GM11168 (cell line): ENCODE data around the gene SIGLEC1.

Source experiments
- in situ Hi-C: fragments of 300-500 bp; cut with MboI; formaldehyde crosslinking; loops from one replicate; pipeline ENCODE4 v1.12.0; 2022; ENCODE audit warnings: low sequenced_read_pairs; ENCODE audit not compliant: unreplicated experiment

SIGLEC1 gene

DNA sequence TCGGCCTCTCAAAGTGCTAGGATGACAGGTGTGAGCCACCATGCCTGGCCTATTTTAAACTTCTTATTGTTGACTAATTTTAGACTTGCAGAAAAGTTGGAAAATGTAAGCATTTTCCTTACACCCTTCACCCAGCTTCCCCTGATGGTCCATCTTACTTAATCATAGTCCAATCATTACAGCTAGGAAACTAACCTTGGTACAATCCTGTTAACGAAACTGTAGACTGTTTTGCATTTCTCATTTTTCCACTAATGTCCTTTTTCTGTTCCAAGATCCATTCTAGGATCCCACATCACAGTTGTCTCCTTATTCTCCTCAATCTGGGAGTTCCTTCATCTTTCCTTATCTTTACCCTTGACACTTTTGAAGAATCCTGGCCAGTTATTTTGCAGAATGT is 48.5 kb downstream of the SIGLEC1 start:
- in situ Hi-C loops, result no loop called here

GRCh38 chr20:3663031-3663701 is 49.2 kb downstream of the SIGLEC1 start, which contains the start of gene GFRA4:
Gene GFRA4 (minus strand): TSS chr20:3663399. CDS start chr20:3663399, 0 bp downstream.
- in situ Hi-C loops, result no loop called here
